Measurements from ENCODE around the gene IQGAP2.

GRCh38 chr5:76532973-76533372 is 129.9 kb downstream of the IQGAP2 start:
- no peak for TF ChIP-seq EZH2 (IDR thresholded peaks at IDR 0.05; ENCODE audit: low read depth)
- no peak for TF ChIP-seq CTCF (conservative IDR thresholded peaks at IDR 0.05)
